Measurements from ENCODE around the gene CCL18. TPM values are rescaled to one million over a fixed set of nuclear protein-coding genes. Genes with fewer than 3 reads are reported as not detected.
"Not testable (repeated sequence)": the region's sequence is repeated elsewhere in the genome, so short reads cannot be mapped to it uniquely, and the experiment has no call there.

Gene CCL18
- total and polyA plus RNA-seq, 2 of the 4 experiments (the other 2 are of a cell fraction): not detected

DNA sequence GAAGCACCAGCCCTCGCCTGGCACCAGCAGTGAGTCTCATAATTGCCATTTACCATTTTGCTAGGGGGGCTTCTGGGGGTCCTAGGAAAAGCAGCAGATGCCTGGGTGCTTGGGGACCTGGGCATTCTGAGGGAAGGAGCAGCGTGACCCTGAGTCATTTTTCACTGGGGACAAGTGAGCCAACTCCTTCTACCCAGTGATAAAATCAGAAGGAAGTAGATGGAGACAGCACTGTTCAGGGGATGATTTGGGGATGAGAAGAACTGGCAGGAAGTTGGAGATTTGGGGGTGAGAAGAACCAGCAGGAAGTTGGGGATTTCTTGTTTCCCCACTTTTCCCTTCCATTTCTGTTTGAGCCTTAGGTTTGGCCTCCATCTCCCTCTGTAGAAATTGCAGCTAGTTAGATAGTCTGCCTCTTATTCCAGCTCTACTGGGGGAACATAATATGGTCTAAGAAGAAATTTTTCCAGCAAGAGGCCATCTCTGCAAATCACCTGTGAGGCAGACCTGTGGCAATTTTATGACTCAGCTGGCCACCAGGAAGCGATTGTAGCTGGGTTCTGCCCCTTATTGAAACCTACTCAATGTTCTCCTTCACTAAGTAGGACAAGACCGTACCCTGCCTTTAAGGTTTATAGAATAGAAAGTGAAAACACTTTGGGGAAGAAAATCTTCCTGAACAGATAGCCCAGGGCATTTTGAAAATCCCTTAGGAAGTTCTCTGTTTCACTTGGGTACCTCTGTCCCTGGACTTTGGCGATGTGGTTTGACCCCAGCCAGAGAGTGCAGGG is 17.8 kb downstream of the CCL18 start:
- BruUV-seq (replicated peaks); dilution Hi-C loops (cut with HindIII; ENCODE audit: low sequenced_read_pairs, unreplicated experiment); H4K91ac ChIP-seq (ENCODE audit: insufficient read depth, low read depth, low read length); intact Hi-C loops (cut with micrococcal nuclease); H4K20me1 ChIP-seq (ENCODE audit: insufficient read depth, low read length); H2BK20ac ChIP-seq (ENCODE audit: low read depth, low read length); H3K18ac ChIP-seq (ENCODE audit: low read depth, low read length); H3K36me3 ChIP-seq (ENCODE audit: control insufficient read depth, insufficient read depth, low read length); H3K56ac ChIP-seq (ENCODE audit: extremely low read depth, insufficient read depth, low read length); H2AK5ac ChIP-seq (ENCODE audit: low read depth, low read length); H3K4me2 ChIP-seq (ENCODE audit: low read depth, low read length); H3K23ac ChIP-seq (ENCODE audit: low read depth, low read length); H2AK9ac ChIP-seq (replicated peaks; ENCODE audit: low read depth, low read length, poor library complexity); DNase-seq; POLR2A ChIA-PET (ENCODE audit: unreplicated experiment); H3K79me1 ChIP-seq (ENCODE audit: low read depth in 1 of 2, low read length in 2 of 2); H4K8ac ChIP-seq (ENCODE audit: low read depth in 2 of 2, low read length in 2 of 2); CTCF ChIA-PET; H3K27ac ChIP-seq (ENCODE audit: insufficient read depth, low read length); H3K4me3 ChIP-seq (ENCODE audit: insufficient read depth, low read depth, low read length); H3K4ac ChIP-seq (ENCODE audit: low read depth, low read length); H3K27me3 ChIP-seq (ENCODE audit: control insufficient read depth, insufficient read depth, low read length); H3K9me1 ChIP-seq (ENCODE audit: insufficient read depth, low read length); H3K4me1 ChIP-seq (ENCODE audit: control insufficient read depth, insufficient read depth, low read length); H2BK120ac ChIP-seq (ENCODE audit: low read depth, low read length); H2BK5ac ChIP-seq (ENCODE audit: low read depth, low read length, poor library complexity, severe bottlenecking); H4K5ac ChIP-seq (ENCODE audit: low read depth, low read length); H2BK15ac ChIP-seq (ENCODE audit: low read depth, low read length); H3K14ac ChIP-seq (replicated peaks; ENCODE audit: low read depth, low read length); ATAC-seq (ENCODE audit: low read depth); H2AFZ ChIP-seq (replicated peaks; ENCODE audit: low read length, poor library complexity); H3K9ac ChIP-seq (ENCODE audit: low read depth, low read length); in situ Hi-C loops (cut with MboI; ENCODE audit: low sequenced_read_pairs); H3K9me3 ChIP-seq (ENCODE audit: control insufficient read depth, insufficient read depth, low read length): not testable (repeated sequence)
- WGBS, 2 experiments (ENCODE audit: extremely low coverage in 2 of 2, insufficient read length in 1 of 2): no CpG with 5 or more reads among the region's 5 CpGs

DNA sequence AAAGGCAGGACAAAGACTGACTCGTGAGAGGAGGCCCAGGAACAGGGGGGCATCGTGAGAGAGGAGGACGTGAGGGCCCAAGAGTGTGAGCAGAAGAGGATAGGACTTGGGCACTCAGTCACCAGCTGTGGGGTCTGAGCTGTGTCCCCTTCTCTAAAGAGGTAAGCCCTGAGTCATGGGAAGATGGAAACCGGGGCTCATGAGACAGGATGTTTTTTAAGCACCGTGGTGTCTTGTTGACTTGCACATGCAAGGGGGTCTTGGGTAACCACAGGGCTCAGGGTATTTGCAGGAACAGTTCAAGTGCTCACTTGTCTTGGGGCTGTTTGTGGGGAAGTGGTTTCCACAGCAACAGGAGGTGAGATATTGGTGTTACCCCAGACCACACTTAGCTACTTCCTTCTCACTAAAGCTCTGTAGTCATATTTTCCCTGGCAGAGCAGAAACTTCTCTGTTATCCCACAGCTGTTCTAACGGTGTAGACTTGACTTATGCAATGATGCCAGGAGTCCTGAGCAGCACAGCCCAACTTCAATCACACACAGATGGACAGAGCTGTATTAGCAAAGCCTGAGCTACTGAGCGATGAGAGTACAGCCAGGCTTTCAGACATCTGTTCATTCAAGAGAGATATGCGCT is 18.5 kb downstream of the CCL18 start:
- DNase-seq; H2BK20ac ChIP-seq (ENCODE audit: low read depth, low read length); dilution Hi-C loops (cut with HindIII; ENCODE audit: low sequenced_read_pairs, unreplicated experiment); H2BK120ac ChIP-seq (ENCODE audit: low read depth, low read length); H3K36me3 ChIP-seq (ENCODE audit: control insufficient read depth, insufficient read depth, low read length); H3K27ac ChIP-seq (ENCODE audit: insufficient read depth, low read length); H4K8ac ChIP-seq (ENCODE audit: low read depth in 2 of 2, low read length in 2 of 2); H3K4me2 ChIP-seq (ENCODE audit: low read depth, low read length); H3K9me3 ChIP-seq (ENCODE audit: control insufficient read depth, insufficient read depth, low read length); H3K23ac ChIP-seq (ENCODE audit: low read depth, low read length); BruUV-seq (replicated peaks); H4K20me1 ChIP-seq (ENCODE audit: insufficient read depth, low read length); intact Hi-C loops (cut with micrococcal nuclease); H4K5ac ChIP-seq (ENCODE audit: low read depth, low read length); H2BK15ac ChIP-seq (ENCODE audit: low read depth, low read length); H3K4me1 ChIP-seq (ENCODE audit: control insufficient read depth, insufficient read depth, low read length); H3K79me1 ChIP-seq (ENCODE audit: low read depth in 1 of 2, low read length in 2 of 2); POLR2A ChIA-PET (ENCODE audit: unreplicated experiment); H2AK9ac ChIP-seq (replicated peaks; ENCODE audit: low read depth, low read length, poor library complexity); H2BK5ac ChIP-seq (ENCODE audit: low read depth, low read length, poor library complexity, severe bottlenecking); H3K9ac ChIP-seq (ENCODE audit: low read depth, low read length); H3K4ac ChIP-seq (ENCODE audit: low read depth, low read length); ATAC-seq (ENCODE audit: low read depth); H3K4me3 ChIP-seq (ENCODE audit: insufficient read depth, low read depth, low read length); H2AK5ac ChIP-seq (ENCODE audit: low read depth, low read length); CTCF ChIA-PET; H3K9me1 ChIP-seq (ENCODE audit: insufficient read depth, low read length); H2AFZ ChIP-seq (replicated peaks; ENCODE audit: low read length, poor library complexity); H3K27me3 ChIP-seq (ENCODE audit: control insufficient read depth, insufficient read depth, low read length); H3K18ac ChIP-seq (ENCODE audit: low read depth, low read length); H4K91ac ChIP-seq (ENCODE audit: insufficient read depth, low read depth, low read length); H3K14ac ChIP-seq (replicated peaks; ENCODE audit: low read depth, low read length); in situ Hi-C loops (cut with MboI; ENCODE audit: low sequenced_read_pairs); H3K56ac ChIP-seq (ENCODE audit: extremely low read depth, insufficient read depth, low read length): not testable (repeated sequence)
- WGBS, 2 experiments (ENCODE audit: extremely low coverage in 2 of 2, insufficient read length in 1 of 2): 29% methylated on average over 3 of the region's 8 CpGs; no CpG with 5 or more reads in 1 of the 2 experiments
